HEK293 (cell line): ENCODE results near the gene WDR20.

Source experiments
- CTCF ChIA-PET: fragments of 350-600 bp; formaldehyde crosslinking; extraction: SDS; loops from one replicate; lab custom pipeline; 2021; ENCODE audit warnings: antibody characterized with exemption; lab: Yijun Ruan, JAX
- POLR2A ChIA-PET: fragments of 300-600 bp; formaldehyde crosslinking; extraction: SDS; loops from one replicate; lab custom pipeline; 2020; ENCODE audit warnings: antibody characterized with exemption, inconsistent platforms; lab: Yijun Ruan, JAX
- H3K27ac ChIP-seq: fragments of 200-500 bp; sonication (Bioruptor generic); 2 replicates; pipeline ENCODE4 v1.5.1; 2014; ENCODE audit warnings: low read depth, low read length, control low read depth, inconsistent platforms; ENCODE audit errors: extremely low read depth
- H3K36me3 ChIP-seq, 2 experiments: fragments of 200-500 bp in 1 of 2; sonication (Bioruptor generic) in 1 of 2; 1 replicate in 1 of 2; 2 replicates in 1 of 2; pipeline ENCODE4 v1.5.1; 2014 to 2017; ENCODE audit warnings: inconsistent platforms in 2 of 2, low read length in 2 of 2; ENCODE audit not compliant: control insufficient read depth in 2 of 2, insufficient read depth in 1 of 2
- H3K4me1 ChIP-seq: fragments of 200-500 bp; sonication (Bioruptor generic); 2 replicates; pipeline ENCODE4 v1.5.1; 2014; ENCODE audit warnings: mild to moderate bottlenecking, low read length, inconsistent platforms; ENCODE audit not compliant: control insufficient read depth, insufficient read depth
- H3K4me3 ChIP-seq: 2 replicates; pipeline ENCODE4 v1.5.1; 2011; ENCODE audit warnings: low read depth, mild to moderate bottlenecking, control low read depth, low read length, moderate library complexity
- H3K9me3 ChIP-seq: fragments of 200-500 bp; sonication (Bioruptor generic); 2 replicates; pipeline ENCODE4 v1.5.1; 2014; ENCODE audit warnings: low read depth, low read length, inconsistent platforms; ENCODE audit not compliant: control insufficient read depth, insufficient read depth
- BCL11A ChIP-seq: fragments of 450-650 bp; formaldehyde crosslinking; IDR thresholded peaks from 2 replicates; pipeline ENCODE4 v1.5.1; 2016; ENCODE audit warnings: low read depth, missing biosample characterization, missing genetic modification characterization
- GLIS1 ChIP-seq: fragments of 450-650 bp; formaldehyde crosslinking; IDR thresholded peaks from 2 replicates; pipeline ENCODE4 v1.5.1; 2016; ENCODE audit warnings: missing biosample characterization, missing genetic modification characterization
- GLIS2 ChIP-seq: fragments of 450-650 bp; formaldehyde crosslinking; IDR thresholded peaks from 2 replicates; pipeline ENCODE4 v1.5.1; 2016; ENCODE audit warnings: missing biosample characterization, missing genetic modification characterization
- HOXA7 ChIP-seq: sonication (generic); formaldehyde crosslinking; IDR thresholded peaks from 2 replicates; pipeline ENCODE4 v1.8.1; 2022; ENCODE audit warnings: missing genetic modification reagents, borderline replicate concordance
- PRDM1 ChIP-seq: fragments of 450-650 bp; formaldehyde crosslinking; IDR thresholded peaks from 2 replicates; pipeline ENCODE4; 2016; ENCODE audit warnings: missing biosample characterization, missing genetic modification characterization
- SCRT1 ChIP-seq: fragments of 450-650 bp; formaldehyde crosslinking; IDR thresholded peaks from 2 replicates; pipeline ENCODE4 v1.5.1; 2016; ENCODE audit warnings: missing biosample characterization, missing genetic modification characterization, borderline replicate concordance
- ZNF133 ChIP-seq: fragments of 450-650 bp; formaldehyde crosslinking; IDR thresholded peaks from 2 replicates; pipeline ENCODE4 v1.5.1; 2016; ENCODE audit warnings: missing biosample characterization, missing genetic modification characterization
- ZNF140 ChIP-seq: fragments of 450-650 bp; formaldehyde crosslinking; IDR thresholded peaks from 2 replicates; pipeline ENCODE4 v1.5.1; 2016; ENCODE audit warnings: missing biosample characterization, missing genetic modification characterization
- ZNF16 ChIP-seq: fragments of 450-650 bp; formaldehyde crosslinking; IDR thresholded peaks from 2 replicates; pipeline ENCODE4 v1.5.1; 2016; ENCODE audit warnings: low read depth, missing biosample characterization, missing genetic modification characterization
- ZNF211 ChIP-seq: fragments of 450-650 bp; formaldehyde crosslinking; IDR thresholded peaks from 2 replicates; pipeline ENCODE4 v1.5.1; 2016; ENCODE audit warnings: low read depth, missing biosample characterization, missing genetic modification characterization
- ZNF221 ChIP-seq: fragments of 450-650 bp; formaldehyde crosslinking; IDR thresholded peaks from 2 replicates; pipeline ENCODE4 v1.5.1; 2017; ENCODE audit warnings: missing biosample characterization, missing genetic modification characterization, borderline replicate concordance
- ZNF239 ChIP-seq: fragments of 450-650 bp; formaldehyde crosslinking; IDR thresholded peaks from 2 replicates; pipeline ENCODE4 v1.5.1; 2016; ENCODE audit warnings: missing biosample characterization, missing genetic modification characterization
- ZNF341 ChIP-seq: fragments of 450-650 bp; formaldehyde crosslinking; IDR thresholded peaks from 2 replicates; pipeline ENCODE4; 2016; ENCODE audit warnings: low read depth, missing biosample characterization, missing genetic modification characterization
- ZNF404 ChIP-seq: fragments of 450-650 bp; formaldehyde crosslinking; IDR thresholded peaks from 2 replicates; pipeline ENCODE4 v1.5.1; 2017; ENCODE audit warnings: missing biosample characterization, missing genetic modification characterization
- ZNF423 ChIP-seq: fragments of 450-650 bp; formaldehyde crosslinking; IDR thresholded peaks from 2 replicates; pipeline ENCODE4 v1.5.1; 2016; ENCODE audit warnings: missing biosample characterization, missing genetic modification characterization
- ZNF639 ChIP-seq: fragments of 450-650 bp; formaldehyde crosslinking; IDR thresholded peaks from 2 replicates; pipeline ENCODE4 v1.5.1; 2016; ENCODE audit warnings: missing biosample characterization, missing genetic modification characterization
- ZNF707 ChIP-seq: fragments of 450-650 bp; formaldehyde crosslinking; IDR thresholded peaks from 2 replicates; pipeline ENCODE4 v1.5.1; 2016; ENCODE audit warnings: missing biosample characterization, missing genetic modification characterization
- ZSCAN4 ChIP-seq: fragments of 450-650 bp; formaldehyde crosslinking; IDR thresholded peaks from 2 replicates; pipeline ENCODE4 v1.5.1; 2017; ENCODE audit warnings: missing biosample characterization, missing genetic modification characterization
- TF ChIP-seq, protein P1 (sequence below): fragments of 450-650 bp; formaldehyde crosslinking; IDR thresholded peaks from 2 replicates; pipeline ENCODE4 v1.5.1; 2016; ENCODE audit warnings: missing biosample characterization, missing genetic modification characterization
- TF ChIP-seq, protein P2 (sequence below): fragments of 450-650 bp; formaldehyde crosslinking; IDR thresholded peaks from 2 replicates; pipeline ENCODE4 v1.5.1; 2016; ENCODE audit warnings: missing biosample characterization, missing genetic modification characterization
- TF ChIP-seq, protein P3 (sequence below): fragments of 450-650 bp; formaldehyde crosslinking; conservative IDR thresholded peaks from 2 replicates; pipeline ENCODE4 v1.5.1; 2016; ENCODE audit warnings: low read depth, missing biosample characterization, missing genetic modification characterization

WDR20 gene

GRCh38 chr14:102126807-102127455 lies 12.8 kb upstream of the WDR20 start:
- H3K4me1 ChIP-seq = peaks cover 11% of the 10 kb centered on the region; the same call in 1 of the 2 replicates
- H3K9me3 ChIP-seq = no peaks in the 10 kb centered on the region
- no peak overlapping the region for H3K4me3 ChIP-seq
- ChIA-PET CTCF (interaction anchor here (0.5 to 2.1 kb wide), 4 partner anchors 11 to 187 kb away, joined by 3 to 11 read pairs (median 4); no protein-coding TSS in a partner anchor), POLR2A (no interaction called here)
- H3K36me3 ChIP-seq = no peaks in the 10 kb centered on the region; a peak in 1 of 3 replicates
- no peak for TF ChIP-seq ZNF404
- no peak for TF ChIP-seq ZNF140 (tag by site-specific recombination)
- no peak for TF ChIP-seq PRDM1 (tag by site-specific recombination)
- TF ChIP-seq ZNF707 (tag by site-specific recombination) = no peak
- TF ChIP-seq ZNF221 (tag by site-specific recombination) = no peak
- no peak for TF ChIP-seq ZNF423 (tag by site-specific recombination)
- no peak for TF ChIP-seq HOXA7 (CRISPR knock-in tag)
- TF ChIP-seq, protein P1, sequence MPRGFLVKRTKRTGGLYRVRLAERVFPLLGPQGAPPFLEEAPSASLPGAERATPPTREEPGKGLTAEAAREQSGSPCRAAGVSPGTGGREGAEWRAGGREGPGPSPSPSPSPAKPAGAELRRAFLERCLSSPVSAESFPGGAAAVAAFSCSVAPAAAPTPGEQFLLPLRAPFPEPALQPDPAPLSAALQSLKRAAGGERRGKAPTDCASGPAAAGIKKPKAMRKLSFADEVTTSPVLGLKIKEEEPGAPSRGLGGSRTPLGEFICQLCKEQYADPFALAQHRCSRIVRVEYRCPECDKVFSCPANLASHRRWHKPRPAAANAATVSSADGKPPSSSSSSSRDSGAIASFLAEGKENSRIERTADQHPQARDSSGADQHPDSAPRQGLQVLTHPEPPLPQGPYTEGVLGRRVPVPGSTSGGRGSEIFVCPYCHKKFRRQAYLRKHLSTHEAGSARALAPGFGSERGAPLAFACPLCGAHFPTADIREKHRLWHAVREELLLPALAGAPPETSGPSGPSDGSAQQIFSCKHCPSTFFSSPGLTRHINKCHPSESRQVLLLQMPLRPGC (tag by site-specific recombination) = no peak
- no peak for TF ChIP-seq SCRT1 (tag by site-specific recombination)
- TF ChIP-seq, protein P2, sequence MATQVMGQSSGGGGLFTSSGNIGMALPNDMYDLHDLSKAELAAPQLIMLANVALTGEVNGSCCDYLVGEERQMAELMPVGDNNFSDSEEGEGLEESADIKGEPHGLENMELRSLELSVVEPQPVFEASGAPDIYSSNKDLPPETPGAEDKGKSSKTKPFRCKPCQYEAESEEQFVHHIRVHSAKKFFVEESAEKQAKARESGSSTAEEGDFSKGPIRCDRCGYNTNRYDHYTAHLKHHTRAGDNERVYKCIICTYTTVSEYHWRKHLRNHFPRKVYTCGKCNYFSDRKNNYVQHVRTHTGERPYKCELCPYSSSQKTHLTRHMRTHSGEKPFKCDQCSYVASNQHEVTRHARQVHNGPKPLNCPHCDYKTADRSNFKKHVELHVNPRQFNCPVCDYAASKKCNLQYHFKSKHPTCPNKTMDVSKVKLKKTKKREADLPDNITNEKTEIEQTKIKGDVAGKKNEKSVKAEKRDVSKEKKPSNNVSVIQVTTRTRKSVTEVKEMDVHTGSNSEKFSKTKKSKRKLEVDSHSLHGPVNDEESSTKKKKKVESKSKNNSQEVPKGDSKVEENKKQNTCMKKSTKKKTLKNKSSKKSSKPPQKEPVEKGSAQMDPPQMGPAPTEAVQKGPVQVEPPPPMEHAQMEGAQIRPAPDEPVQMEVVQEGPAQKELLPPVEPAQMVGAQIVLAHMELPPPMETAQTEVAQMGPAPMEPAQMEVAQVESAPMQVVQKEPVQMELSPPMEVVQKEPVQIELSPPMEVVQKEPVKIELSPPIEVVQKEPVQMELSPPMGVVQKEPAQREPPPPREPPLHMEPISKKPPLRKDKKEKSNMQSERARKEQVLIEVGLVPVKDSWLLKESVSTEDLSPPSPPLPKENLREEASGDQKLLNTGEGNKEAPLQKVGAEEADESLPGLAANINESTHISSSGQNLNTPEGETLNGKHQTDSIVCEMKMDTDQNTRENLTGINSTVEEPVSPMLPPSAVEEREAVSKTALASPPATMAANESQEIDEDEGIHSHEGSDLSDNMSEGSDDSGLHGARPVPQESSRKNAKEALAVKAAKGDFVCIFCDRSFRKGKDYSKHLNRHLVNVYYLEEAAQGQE = no peak
- no peak for TF ChIP-seq ZNF239 (tag by site-specific recombination)
- TF ChIP-seq ZNF16 (tag by site-specific recombination) = no peak
- no peak for TF ChIP-seq GLIS2 (tag by site-specific recombination)
- TF ChIP-seq, protein P3, sequence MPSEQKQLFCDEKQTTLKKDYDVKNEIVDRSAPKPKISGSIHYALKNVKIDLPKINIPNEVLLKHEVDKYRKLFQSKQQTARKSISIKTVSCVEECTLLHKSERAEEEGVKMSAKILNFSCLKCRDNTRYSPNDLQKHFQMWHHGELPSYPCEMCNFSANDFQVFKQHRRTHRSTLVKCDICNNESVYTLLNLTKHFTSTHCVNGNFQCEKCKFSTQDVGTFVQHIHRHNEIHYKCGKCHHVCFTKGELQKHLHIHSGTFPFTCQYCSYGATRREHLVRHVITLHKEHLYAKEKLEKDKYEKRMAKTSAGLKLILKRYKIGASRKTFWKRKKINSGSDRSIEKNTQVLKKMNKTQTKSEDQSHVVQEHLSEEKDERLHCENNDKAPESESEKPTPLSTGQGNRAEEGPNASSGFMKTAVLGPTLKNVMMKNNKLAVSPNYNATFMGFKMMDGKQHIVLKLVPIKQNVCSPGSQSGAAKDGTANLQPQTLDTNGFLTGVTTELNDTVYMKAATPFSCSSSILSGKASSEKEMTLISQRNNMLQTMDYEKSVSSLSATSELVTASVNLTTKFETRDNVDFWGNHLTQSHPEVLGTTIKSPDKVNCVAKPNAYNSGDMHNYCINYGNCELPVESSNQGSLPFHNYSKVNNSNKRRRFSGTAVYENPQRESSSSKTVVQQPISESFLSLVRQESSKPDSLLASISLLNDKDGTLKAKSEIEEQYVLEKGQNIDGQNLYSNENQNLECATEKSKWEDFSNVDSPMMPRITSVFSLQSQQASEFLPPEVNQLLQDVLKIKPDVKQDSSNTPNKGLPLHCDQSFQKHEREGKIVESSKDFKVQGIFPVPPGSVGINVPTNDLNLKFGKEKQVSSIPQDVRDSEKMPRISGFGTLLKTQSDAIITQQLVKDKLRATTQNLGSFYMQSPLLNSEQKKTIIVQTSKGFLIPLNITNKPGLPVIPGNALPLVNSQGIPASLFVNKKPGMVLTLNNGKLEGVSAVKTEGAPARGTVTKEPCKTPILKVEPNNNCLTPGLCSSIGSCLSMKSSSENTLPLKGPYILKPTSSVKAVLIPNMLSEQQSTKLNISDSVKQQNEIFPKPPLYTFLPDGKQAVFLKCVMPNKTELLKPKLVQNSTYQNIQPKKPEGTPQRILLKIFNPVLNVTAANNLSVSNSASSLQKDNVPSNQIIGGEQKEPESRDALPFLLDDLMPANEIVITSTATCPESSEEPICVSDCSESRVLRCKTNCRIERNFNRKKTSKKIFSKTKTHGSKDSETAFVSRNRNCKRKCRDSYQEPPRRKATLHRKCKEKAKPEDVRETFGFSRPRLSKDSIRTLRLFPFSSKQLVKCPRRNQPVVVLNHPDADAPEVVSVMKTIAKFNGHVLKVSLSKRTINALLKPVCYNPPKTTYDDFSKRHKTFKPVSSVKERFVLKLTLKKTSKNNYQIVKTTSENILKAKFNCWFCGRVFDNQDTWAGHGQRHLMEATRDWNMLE (tag by site-specific recombination) = no peak
- H3K27ac ChIP-seq = no peak overlapping the region

DNA sequence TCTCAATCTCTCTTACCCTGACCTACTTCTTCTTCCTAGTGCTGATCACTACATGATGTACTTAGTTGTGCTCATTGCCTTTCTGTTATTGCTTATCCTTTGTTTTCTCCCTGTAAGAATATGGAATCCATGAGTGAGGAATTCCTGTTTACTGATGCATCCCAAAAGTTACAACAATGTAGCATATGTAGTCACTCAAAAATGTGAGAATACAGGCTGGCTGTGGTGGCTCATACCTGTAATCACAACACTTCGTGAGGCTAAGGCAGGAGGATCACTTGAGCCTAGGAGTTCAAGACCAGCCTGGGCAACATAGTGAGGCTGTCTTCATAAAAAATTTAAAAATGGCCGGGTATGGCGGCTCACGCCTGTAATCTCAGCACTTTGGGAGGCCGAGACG lies 8.0 kb upstream of the WDR20 start:
- H3K36me3 ChIP-seq = peaks cover 0 to 3% of the 10 kb centered on the region in 2 experiments; a peak in 1 of 3 replicates
- CTCF ChIA-PET = interaction anchor here (0.7 kb wide), 1 partner anchor 330 kb away, joined by 3 read pairs; no protein-coding TSS in a partner anchor
- H3K4me1 ChIP-seq = 0 out of 2 replicates have a peak, but pooled peaks cover 2% of the 10 kb centered on the region
- POLR2A ChIA-PET = no interaction called here
- H3K4me3 ChIP-seq = no peak overlapping the region
- no peaks in the 10 kb centered on the region for H3K9me3 ChIP-seq
- no peak overlapping the region for H3K27ac ChIP-seq
- TF ChIP-seq GLIS1 (tag by site-specific recombination) (no peak), PRDM1 (tag by site-specific recombination) (no peak), ZNF639 (tag by site-specific recombination) (no peak), BCL11A (no peak), ZNF341 (tag by site-specific recombination) (no peak), ZSCAN4 (tag by site-specific recombination) (no peak), ZNF221 (tag by site-specific recombination) (no peak), ZNF133 (tag by site-specific recombination) (no peak), ZNF211 (tag by site-specific recombination) (no peak)
